GM13977 (cell line): ENCODE results near the gene PORCN.

Experiments
- DNase-seq: peaks from one replicate; pipeline ENCODE4 v3.0.0; 2012; ENCODE audit warnings: low spot score
- in situ Hi-C: fragments of 300-500 bp; cut with MboI; formaldehyde crosslinking; loops from one replicate; pipeline ENCODE4 v1.12.0; 2022; ENCODE audit warnings: low sequenced_read_pairs, low pct_unique_long_range_greater_than_20kb, mixed read lengths, inconsistent platforms; ENCODE audit not compliant: unreplicated experiment
- TF ChIP-seq, protein P1 (sequence below): IDR thresholded peaks from 2 replicates; pipeline ENCODE4 v1.5.1; 2012; ENCODE audit warnings: mild to moderate bottlenecking, control low read depth; ENCODE audit not compliant: insufficient read depth; ENCODE audit errors: extremely low read depth, missing control alignments

PORCN gene

DNA sequence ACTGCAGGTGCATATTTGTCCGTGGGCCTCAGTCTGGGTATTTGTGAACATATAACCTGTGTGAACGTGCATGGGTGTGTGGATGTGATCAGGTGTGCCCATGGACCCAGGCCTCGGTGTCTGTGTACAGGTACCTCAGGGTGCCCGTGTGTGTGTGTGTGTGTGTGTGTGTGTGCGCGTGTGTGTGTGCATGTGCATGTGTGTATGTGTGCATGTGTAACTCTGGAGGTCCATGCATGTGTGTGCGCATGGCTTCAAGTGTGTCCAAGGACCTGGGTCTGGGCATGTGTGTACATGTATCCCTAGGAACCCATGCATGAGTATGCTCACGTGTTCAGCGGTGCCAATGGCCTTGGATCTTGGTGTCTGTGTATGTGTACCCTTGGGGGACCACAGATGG, 17.0 kb upstream of the PORCN start:
- in situ Hi-C loops: loop anchor here (25.0 kb wide), 1 partner anchor 405 kb away; no protein-coding TSS in a partner anchor
- DNase-seq: no peak
- TF ChIP-seq, protein P1, sequence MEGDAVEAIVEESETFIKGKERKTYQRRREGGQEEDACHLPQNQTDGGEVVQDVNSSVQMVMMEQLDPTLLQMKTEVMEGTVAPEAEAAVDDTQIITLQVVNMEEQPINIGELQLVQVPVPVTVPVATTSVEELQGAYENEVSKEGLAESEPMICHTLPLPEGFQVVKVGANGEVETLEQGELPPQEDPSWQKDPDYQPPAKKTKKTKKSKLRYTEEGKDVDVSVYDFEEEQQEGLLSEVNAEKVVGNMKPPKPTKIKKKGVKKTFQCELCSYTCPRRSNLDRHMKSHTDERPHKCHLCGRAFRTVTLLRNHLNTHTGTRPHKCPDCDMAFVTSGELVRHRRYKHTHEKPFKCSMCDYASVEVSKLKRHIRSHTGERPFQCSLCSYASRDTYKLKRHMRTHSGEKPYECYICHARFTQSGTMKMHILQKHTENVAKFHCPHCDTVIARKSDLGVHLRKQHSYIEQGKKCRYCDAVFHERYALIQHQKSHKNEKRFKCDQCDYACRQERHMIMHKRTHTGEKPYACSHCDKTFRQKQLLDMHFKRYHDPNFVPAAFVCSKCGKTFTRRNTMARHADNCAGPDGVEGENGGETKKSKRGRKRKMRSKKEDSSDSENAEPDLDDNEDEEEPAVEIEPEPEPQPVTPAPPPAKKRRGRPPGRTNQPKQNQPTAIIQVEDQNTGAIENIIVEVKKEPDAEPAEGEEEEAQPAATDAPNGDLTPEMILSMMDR: no peak

DNA sequence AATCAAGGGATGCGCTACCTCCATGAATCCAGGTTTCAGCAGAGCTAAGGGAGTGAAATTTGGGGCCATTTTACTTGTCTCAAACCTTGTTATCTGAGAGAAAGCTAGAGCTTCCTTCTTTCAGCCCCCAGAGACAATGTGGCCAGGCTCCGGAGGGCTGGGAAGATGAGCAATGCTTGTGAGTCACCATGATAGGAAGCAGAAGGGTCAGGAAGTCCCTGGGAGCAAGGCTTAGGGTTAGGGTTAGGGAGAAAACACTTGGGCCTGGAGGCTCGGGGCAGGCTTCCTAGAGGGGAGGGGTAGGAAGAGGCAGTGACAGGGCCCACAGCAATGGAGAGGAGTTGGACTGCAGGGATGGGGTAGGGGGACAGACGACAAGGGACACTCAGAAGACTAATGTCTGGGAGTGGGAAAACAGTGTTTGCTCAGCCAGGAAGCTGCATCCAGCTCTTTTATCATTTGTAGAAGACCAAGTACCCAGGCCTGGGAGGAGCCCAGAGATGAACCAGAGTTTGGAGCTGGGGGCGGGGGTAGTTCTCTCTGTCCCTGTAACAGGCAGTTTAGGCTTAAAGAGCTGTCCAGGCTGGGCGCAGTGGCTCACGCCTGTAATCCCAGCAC, 16.4 kb upstream of the PORCN start:
- in situ Hi-C loops: loop anchor here (25.0 kb wide), 1 partner anchor 405 kb away; no protein-coding TSS in a partner anchor
- DNase-seq: no peak
- TF ChIP-seq, protein P1: no peak

DNA sequence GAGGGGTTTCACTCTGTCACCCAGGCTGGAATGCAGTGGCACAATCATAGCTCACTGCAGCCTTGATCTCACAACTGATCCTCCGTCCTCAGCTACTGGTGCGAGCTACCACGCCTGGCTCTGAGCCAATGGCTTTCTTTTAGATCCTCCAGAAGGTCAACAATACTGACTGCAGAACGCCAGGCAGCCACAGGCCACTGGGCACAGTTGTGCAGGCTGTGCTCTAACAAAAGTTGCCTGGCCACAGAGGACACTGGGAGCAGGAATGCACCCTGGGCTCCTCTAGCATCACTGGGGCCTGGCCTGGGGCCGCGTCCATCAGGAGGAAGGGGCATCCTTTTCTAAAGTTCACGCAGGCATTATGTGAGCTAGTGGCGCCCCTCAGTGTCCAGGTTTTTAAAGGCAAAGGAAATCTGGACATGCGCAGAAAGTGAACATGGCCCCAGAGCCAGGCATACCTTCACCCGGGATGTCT, 14.9 kb upstream of the PORCN start:
- TF ChIP-seq, protein P1: peak; percentile 26
- DNase-seq: no peak
- in situ Hi-C loops: loop anchor here (25.0 kb wide), 1 partner anchor 407 kb away; no protein-coding TSS in a partner anchor

DNA sequence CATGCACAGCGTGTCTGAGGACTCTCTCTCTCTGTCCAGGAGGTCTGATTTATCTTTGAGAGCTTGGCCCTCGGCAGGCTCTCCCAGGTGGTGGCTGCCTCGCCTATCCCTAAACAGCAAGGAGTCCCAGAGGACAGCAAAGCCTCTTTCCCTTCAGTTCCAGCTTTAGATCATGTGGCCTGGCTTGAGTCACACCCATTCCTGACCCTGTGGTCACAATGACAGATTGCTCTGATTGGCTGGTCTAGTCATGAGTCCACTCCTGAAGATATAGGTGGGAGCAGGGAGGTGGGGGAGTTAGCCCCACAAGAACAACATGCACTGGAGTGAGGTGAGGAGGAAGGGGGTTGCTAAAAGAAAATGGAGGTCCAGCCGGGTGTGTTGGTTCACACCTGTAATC, 12.1 kb upstream of the PORCN start:
- DNase-seq: no peak
- in situ Hi-C loops: loop anchor here (25.0 kb wide), 1 partner anchor 409 kb away; no protein-coding TSS in a partner anchor
- TF ChIP-seq, protein P1: no peak

DNA sequence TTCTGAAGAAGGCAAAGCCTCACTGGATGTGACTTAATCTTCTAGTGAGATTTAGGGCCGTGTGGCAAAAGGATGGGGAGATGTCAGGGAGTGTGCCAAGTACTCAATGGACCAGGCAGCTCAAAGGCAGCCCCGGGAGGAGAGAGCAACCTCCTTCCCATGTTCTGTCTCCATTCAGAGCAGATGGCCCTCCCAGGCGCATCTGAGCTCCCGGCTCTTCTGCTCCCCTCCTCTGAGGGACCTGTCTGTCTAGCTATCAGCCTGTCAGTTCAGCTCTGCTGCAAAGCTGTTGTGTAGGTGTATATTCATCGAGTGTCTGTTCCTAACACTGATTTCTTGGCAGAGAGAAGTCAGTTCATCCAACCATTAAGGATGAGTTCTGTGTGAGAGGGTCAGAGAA, 10.9 kb upstream of the PORCN start:
- DNase-seq: no peak
- in situ Hi-C loops: loop anchor here (25.0 kb wide), 1 partner anchor 411 kb away; no protein-coding TSS in a partner anchor
- TF ChIP-seq, protein P1: no peak

DNA sequence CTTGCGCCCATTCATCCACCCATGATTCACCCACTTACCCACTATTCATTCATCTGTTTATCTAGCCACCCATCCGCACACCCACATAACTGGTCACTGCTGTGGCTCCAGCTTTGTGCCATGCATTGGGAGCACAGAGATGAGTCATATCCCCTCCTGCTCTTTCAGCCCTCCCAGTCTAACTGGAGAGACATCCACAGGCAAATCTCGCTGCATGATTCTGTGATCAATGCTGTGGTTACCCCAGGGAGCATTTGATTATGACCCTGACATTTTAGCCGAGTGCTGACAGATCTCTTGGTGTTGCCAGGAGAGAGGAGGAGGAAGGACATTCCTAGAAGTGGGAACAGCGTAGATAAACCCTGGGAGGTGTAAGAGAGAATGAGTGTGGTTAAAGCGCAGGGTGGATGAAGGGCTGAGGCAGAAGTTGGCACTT, 10.4 kb upstream of the PORCN start:
- DNase-seq: no peak
- in situ Hi-C loops: loop anchor here (25.0 kb wide), 1 partner anchor 411 kb away; no protein-coding TSS in a partner anchor
- TF ChIP-seq, protein P1: no peak
